Measurements from ENCODE around the gene GPR39.
A peak's percentile ranks its signal among the peaks of the same experiment; 100 is the strongest.

Gene GPR39

GRCh38 chr2:132671151-132671835 is 254.7 kb downstream of the GPR39 start:
- DNase-seq (ENCODE audit: low read depth) = peak; percentile 98

GRCh38 chr2:132676999-132677398 is 260.4 kb downstream of the GPR39 start:
- peak; percentile 48 for DNase-seq (ENCODE audit: low read depth)

- DNase-seq (ENCODE audit: low read depth) = peak; percentile 81
Measured at GRCh38 chr2:132677661-132678060, 261.1 kb downstream of the GPR39 start.

GRCh38 chr2:132678483-132678882 is 261.9 kb downstream of the GPR39 start:
- peak; percentile 43 for DNase-seq (ENCODE audit: low read depth)

GRCh38 chr2:132680544-132680943 is 263.9 kb downstream of the GPR39 start:
- DNase-seq (ENCODE audit: low read depth) = no peak

- DNase-seq (ENCODE audit: low read depth) = peak; percentile 36
Measured at GRCh38 chr2:132681766-132682165, 265.2 kb downstream of the GPR39 start.

- no peak for DNase-seq (ENCODE audit: low read depth)
Measured at GRCh38 chr2:132690664-132691303, 274.2 kb downstream of the GPR39 start.

GRCh38 chr2:132691556-132691955 is 275.0 kb downstream of the GPR39 start:
- no peak for DNase-seq (ENCODE audit: low read depth)

GRCh38 chr2:132692816-132693215 is 276.2 kb downstream of the GPR39 start:
- peak; percentile 15 for DNase-seq (ENCODE audit: low read depth)
